ENCODE measurements around the gene ZNF141. TPM values are rescaled to one million over a fixed set of nuclear protein-coding genes. Genes with fewer than 3 reads are reported as not detected.

ZNF141 gene
- total and polyA plus RNA-seq, 2 experiments from 2014 or later: 18.5 to 58.1 TPM

- Mint-ChIP-seq H3K4me3 (peak overlapping the region; percentile 97; the same call in 2 of the 3 replicates), H3K4me1 (peaks cover 28% of the 10 kb centered on the region), H3K9me3 (no peaks in the 10 kb centered on the region; the same call in 1 of the 3 replicates), H3K27ac (no peak overlapping the region), H3K36me3 (ENCODE audit: low read depth) (peaks cover 57% of the 10 kb centered on the region), H3K27me3 (ENCODE audit: insufficient read depth, low read depth, poor library complexity) (peaks cover 26% of the 10 kb centered on the region)
- Histone ChIP-seq H3K27me3 (ENCODE audit: insufficient read depth) (peaks cover 13% of the 10 kb centered on the region), H3K9me2 (ENCODE audit: insufficient read depth) (no peaks in the 10 kb centered on the region), H3K4me3 (peak overlapping the region; percentile 15; the same call in 1 of the 2 replicates), H3K79me2 (replicated peaks; ENCODE audit: insufficient read depth) (peaks cover 68% of the 10 kb centered on the region), H4K20me1 (replicated peaks; ENCODE audit: insufficient read depth) (peaks cover 50% of the 10 kb centered on the region), H3K36me3 (ENCODE audit: insufficient read depth) (peaks cover 6% of the 10 kb centered on the region; the same call in 1 of the 2 replicates), H3K4me1 (ENCODE audit: insufficient read depth) (peaks cover 10% of the 10 kb centered on the region), H3K4me2 (peak overlapping the region; percentile 97; the same call in 1 of the 2 replicates), H3K27ac (ENCODE audit: low read depth) (no peak overlapping the region), H2AFZ (no peak overlapping the region), H3F3A (replicated peaks; ENCODE audit: low read depth) (peaks cover 4% of the 10 kb centered on the region; the same call in 1 of the 2 replicates)
- DNase-seq (ENCODE audit: low spot score): peak; percentile 75
- ATAC-seq: no peak
- no peak for TF ChIP-seq STAT1 (IDR thresholded peaks at IDR 0.05; ENCODE audit: unreplicated experiment)
- TF ChIP-seq, protein P1, sequence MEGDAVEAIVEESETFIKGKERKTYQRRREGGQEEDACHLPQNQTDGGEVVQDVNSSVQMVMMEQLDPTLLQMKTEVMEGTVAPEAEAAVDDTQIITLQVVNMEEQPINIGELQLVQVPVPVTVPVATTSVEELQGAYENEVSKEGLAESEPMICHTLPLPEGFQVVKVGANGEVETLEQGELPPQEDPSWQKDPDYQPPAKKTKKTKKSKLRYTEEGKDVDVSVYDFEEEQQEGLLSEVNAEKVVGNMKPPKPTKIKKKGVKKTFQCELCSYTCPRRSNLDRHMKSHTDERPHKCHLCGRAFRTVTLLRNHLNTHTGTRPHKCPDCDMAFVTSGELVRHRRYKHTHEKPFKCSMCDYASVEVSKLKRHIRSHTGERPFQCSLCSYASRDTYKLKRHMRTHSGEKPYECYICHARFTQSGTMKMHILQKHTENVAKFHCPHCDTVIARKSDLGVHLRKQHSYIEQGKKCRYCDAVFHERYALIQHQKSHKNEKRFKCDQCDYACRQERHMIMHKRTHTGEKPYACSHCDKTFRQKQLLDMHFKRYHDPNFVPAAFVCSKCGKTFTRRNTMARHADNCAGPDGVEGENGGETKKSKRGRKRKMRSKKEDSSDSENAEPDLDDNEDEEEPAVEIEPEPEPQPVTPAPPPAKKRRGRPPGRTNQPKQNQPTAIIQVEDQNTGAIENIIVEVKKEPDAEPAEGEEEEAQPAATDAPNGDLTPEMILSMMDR (conservative IDR thresholded peaks at IDR 0.05; ENCODE audit: low read depth in 2 of 2): peak in 1 of 2 experiments; percentile 55; a peak in 3 of 4 replicates
Observed at GRCh38 chr4:340011-340410, 2.4 kb downstream of the ZNF141 start.

DNA sequence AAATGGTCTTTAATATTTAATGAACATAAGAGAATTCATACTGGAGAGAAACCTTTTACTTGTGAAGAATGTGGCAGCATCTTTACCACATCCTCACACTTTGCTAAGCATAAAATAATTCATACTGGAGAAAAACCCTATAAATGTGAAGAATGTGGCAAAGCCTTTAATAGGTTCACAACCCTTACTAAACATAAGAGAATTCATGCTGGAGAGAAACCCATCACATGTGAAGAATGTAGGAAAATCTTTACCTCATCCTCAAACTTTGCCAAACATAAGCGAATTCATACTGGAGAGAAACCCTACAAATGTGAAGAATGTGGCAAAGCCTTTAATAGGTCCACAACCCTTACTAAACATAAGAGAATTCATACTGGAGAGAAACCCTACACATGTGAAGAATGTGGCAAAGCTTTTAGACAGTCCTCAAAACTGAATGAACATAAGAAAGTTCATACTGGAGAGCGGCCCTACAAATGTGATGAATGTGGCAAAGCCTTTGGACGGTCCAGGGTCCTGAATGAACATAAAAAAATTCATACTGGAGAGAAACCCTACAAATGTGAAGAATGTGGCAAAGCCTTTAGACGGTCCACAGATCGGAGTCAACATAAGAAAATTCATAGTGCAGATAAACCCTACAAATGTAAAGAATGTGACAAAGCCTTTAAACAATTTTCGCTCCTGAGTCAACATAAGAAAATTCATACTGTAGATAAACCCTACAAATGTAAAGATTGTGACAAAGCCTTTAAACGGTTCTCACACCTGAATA, 35.6 kb downstream of the ZNF141 start:
- H3K27me3 Mint-ChIP-seq (ENCODE audit: insufficient read depth, low read depth, poor library complexity): no peaks in the 10 kb centered on the region
- peaks cover 21% of the 10 kb centered on the region; the same call in 1 of the 2 replicates for H3K79me2 ChIP-seq (replicated peaks; ENCODE audit: insufficient read depth)
- no peaks in the 10 kb centered on the region for H3K9me2 ChIP-seq (ENCODE audit: insufficient read depth)
- peaks cover 97% of the 10 kb centered on the region for H3K9me3 Mint-ChIP-seq
- H4K20me1 ChIP-seq (replicated peaks; ENCODE audit: insufficient read depth): no peaks in the 10 kb centered on the region
- no peak overlapping the region for H3K27ac Mint-ChIP-seq
- H3F3A ChIP-seq (replicated peaks; ENCODE audit: low read depth): 0 out of 2 replicates have a peak, but pooled peaks cover 3% of the 10 kb centered on the region
- H3K4me1 ChIP-seq (ENCODE audit: insufficient read depth): no peaks in the 10 kb centered on the region
- no peaks in the 10 kb centered on the region for H3K4me1 Mint-ChIP-seq
- H3K4me3 ChIP-seq: peak overlapping the region; percentile 22; the same call in 1 of the 2 replicates
- no peak overlapping the region for H3K4me2 ChIP-seq
- peaks cover 99% of the 10 kb centered on the region for H3K36me3 Mint-ChIP-seq (ENCODE audit: low read depth)
- DNase-seq (ENCODE audit: low spot score) (no peak), ATAC-seq (no peak)
- no peak overlapping the region for H2AFZ ChIP-seq
- H3K27me3 ChIP-seq (ENCODE audit: insufficient read depth): no peaks in the 10 kb centered on the region
- peaks cover 92% of the 10 kb centered on the region for H3K36me3 ChIP-seq (ENCODE audit: insufficient read depth)
- H3K27ac ChIP-seq (ENCODE audit: low read depth): no peak overlapping the region
- H3K4me3 Mint-ChIP-seq: no peak overlapping the region
- no peak for TF ChIP-seq STAT1 (IDR thresholded peaks at IDR 0.05; ENCODE audit: unreplicated experiment)
- TF ChIP-seq ZNF331 (CRISPR knock-in tag; IDR thresholded peaks at IDR 0.05; ENCODE audit: low read depth): no peak
- TF ChIP-seq, protein P2, sequence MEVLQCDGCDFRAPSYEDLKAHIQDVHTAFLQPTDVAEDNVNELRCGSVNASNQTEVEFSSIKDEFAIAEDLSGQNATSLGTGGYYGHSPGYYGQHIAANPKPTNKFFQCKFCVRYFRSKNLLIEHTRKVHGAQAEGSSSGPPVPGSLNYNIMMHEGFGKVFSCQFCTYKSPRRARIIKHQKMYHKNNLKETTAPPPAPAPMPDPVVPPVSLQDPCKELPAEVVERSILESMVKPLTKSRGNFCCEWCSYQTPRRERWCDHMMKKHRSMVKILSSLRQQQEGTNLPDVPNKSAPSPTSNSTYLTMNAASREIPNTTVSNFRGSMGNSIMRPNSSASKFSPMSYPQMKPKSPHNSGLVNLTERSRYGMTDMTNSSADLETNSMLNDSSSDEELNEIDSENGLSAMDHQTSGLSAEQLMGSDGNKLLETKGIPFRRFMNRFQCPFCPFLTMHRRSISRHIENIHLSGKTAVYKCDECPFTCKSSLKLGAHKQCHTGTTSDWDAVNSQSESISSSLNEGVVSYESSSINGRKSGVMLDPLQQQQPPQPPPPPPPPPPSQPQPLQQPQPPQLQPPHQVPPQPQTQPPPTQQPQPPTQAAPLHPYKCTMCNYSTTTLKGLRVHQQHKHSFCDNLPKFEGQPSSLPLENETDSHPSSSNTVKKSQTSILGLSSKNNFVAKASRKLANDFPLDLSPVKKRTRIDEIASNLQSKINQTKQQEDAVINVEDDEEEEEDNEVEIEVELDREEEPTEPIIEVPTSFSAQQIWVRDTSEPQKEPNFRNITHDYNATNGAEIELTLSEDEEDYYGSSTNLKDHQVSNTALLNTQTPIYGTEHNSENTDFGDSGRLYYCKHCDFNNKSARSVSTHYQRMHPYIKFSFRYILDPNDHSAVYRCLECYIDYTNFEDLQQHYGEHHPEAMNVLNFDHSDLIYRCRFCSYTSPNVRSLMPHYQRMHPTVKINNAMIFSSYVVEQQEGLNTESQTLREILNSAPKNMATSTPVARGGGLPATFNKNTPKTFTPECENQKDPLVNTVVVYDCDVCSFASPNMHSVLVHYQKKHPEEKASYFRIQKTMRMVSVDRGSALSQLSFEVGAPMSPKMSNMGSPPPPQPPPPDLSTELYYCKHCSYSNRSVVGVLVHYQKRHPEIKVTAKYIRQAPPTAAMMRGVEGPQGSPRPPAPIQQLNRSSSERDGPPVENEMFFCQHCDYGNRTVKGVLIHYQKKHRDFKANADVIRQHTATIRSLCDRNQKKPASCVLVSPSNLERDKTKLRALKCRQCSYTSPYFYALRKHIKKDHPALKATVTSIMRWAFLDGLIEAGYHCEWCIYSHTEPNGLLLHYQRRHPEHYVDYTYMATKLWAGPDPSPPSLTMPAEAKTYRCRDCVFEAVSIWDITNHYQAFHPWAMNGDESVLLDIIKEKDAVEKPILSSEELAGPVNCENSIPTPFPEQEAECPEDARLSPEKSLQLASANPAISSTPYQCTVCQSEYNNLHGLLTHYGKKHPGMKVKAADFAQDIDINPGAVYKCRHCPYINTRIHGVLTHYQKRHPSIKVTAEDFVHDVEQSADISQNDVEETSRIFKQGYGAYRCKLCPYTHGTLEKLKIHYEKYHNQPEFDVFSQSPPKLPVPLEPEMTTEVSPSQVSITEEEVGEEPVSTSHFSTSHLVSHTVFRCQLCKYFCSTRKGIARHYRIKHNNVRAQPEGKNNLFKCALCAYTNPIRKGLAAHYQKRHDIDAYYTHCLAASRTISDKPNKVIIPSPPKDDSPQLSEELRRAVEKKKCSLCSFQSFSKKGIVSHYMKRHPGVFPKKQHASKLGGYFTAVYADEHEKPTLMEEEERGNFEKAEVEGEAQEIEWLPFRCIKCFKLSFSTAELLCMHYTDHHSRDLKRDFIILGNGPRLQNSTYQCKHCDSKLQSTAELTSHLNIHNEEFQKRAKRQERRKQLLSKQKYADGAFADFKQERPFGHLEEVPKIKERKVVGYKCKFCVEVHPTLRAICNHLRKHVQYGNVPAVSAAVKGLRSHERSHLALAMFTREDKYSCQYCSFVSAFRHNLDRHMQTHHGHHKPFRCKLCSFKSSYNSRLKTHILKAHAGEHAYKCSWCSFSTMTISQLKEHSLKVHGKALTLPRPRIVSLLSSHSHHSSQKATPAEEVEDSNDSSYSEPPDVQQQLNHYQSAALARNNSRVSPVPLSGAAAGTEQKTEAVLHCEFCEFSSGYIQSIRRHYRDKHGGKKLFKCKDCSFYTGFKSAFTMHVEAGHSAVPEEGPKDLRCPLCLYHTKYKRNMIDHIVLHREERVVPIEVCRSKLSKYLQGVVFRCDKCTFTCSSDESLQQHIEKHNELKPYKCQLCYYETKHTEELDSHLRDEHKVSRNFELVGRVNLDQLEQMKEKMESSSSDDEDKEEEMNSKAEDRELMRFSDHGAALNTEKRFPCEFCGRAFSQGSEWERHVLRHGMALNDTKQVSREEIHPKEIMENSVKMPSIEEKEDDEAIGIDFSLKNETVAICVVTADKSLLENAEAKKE (CRISPR knock-in tag; IDR thresholded peaks at IDR 0.05): no peak
- TF ChIP-seq NANOG (IDR thresholded peaks at IDR 0.05; ENCODE audit: borderline replicate concordance): no peak
- TF ChIP-seq EZH2phosphoT487 (IDR thresholded peaks at IDR 0.05; ENCODE audit: unreplicated experiment): no peak
- TF ChIP-seq, protein P1 (conservative IDR thresholded peaks at IDR 0.05; ENCODE audit: low read depth in 2 of 2): no peak
- no peak for TF ChIP-seq CREB1 (CRISPR knock-in tag; IDR thresholded peaks at IDR 0.05; ENCODE audit: low read depth)
- TF ChIP-seq JUNB (IDR thresholded peaks at IDR 0.05; ENCODE audit: unreplicated experiment): no peak

Measured in GM23338 (cell line).